ENCODE data around the gene NAALADL2.
"Not testable (repeated sequence)": the region's sequence is repeated elsewhere in the genome, so short reads cannot be mapped to it uniquely, and the experiment has no call there.

Gene NAALADL2

DNA sequence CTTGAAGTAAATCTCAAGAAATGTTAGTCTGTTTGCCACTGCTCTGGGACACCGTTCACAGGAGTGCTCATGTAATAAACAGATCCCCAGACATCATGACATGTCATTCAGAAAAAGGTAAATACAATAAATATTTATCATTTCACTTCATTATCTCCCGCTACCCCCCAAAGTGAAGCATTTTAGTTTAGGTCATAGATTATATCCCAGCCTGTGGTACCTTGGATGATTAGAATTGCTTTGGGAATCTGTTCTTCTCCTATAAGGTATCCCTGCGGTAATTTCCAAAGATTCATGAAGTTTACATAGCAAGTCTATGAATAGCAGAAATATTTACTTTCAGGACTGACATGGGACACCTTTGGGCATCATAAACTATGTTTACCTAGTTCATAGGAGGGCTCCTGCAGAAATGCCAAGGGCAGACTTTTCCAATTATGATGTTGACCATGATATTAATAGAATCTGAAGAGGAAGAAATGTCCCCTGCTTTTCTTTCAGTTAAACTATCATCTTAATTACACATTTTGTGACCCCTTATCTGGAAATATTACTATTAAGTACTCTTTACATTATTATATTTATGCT, 268.0 kb downstream of the NAALADL2 start:
- no peak overlapping the region for H3K27ac ChIP-seq
- no peak overlapping the region for H3K4me3 ChIP-seq (ENCODE audit: low read depth, low read length)
- DNase-seq: no peak
- TF ChIP-seq, protein P1, sequence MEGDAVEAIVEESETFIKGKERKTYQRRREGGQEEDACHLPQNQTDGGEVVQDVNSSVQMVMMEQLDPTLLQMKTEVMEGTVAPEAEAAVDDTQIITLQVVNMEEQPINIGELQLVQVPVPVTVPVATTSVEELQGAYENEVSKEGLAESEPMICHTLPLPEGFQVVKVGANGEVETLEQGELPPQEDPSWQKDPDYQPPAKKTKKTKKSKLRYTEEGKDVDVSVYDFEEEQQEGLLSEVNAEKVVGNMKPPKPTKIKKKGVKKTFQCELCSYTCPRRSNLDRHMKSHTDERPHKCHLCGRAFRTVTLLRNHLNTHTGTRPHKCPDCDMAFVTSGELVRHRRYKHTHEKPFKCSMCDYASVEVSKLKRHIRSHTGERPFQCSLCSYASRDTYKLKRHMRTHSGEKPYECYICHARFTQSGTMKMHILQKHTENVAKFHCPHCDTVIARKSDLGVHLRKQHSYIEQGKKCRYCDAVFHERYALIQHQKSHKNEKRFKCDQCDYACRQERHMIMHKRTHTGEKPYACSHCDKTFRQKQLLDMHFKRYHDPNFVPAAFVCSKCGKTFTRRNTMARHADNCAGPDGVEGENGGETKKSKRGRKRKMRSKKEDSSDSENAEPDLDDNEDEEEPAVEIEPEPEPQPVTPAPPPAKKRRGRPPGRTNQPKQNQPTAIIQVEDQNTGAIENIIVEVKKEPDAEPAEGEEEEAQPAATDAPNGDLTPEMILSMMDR (IDR thresholded peaks at IDR 0.05; ENCODE audit: low read depth, low read length, missing control alignments): no peak
- in situ Hi-C loops (cut with HindIII; ENCODE audit: low pct_ligation_motif_present, low sequenced_read_pairs): no loop called here
- no peaks in the 10 kb centered on the region for H3K27me3 ChIP-seq (replicated peaks)
- H3K36me3 ChIP-seq (replicated peaks): no peaks in the 10 kb centered on the region

DNA sequence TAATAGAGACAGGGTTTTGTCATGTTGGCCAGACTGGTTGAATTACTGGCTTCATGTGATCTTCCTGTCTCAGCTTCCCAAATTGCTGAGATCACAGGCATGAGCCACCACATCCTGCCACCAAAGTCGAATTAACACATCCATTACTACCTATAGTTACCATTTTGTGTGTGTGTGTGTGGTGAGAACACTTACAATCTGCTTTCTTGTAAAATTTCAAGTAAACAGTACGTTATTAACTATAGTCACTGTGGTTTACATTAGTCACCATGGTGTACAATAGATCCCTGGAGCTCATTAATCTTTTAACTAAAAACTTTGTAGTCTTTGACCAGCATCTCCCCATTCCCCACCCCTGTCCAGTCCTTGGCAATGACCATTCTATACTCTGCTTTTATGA, 270.0 kb downstream of the NAALADL2 start:
- in situ Hi-C loops (cut with HindIII; ENCODE audit: low pct_ligation_motif_present, low sequenced_read_pairs): no loop called here
- no peak overlapping the region for H3K27ac ChIP-seq

DNA sequence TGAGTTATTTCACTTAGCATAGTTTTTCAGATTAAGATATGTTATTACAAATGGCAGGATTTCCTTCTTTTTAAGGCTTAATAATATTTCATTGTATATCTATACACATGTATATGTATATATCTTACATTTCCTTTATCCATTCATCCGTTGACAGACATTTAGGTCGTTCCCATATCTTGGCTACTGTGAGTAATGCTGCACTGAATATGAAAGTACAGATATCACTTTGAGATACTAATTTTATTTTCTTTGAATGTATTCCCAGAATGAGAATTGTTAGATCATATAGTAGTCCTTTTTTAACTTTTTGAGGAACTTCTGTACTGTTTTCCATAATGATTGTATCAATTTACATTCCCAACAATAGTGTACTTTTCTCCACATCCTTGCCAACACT, 270.4 kb downstream of the NAALADL2 start:
- TF ChIP-seq, protein P1 (IDR thresholded peaks at IDR 0.05; ENCODE audit: low read depth, low read length, missing control alignments): no peak
- Histone ChIP-seq H3K27ac (no peak overlapping the region), H3K27me3 (replicated peaks) (no peaks in the 10 kb centered on the region), H3K4me3 (ENCODE audit: low read depth, low read length) (no peak overlapping the region), H3K36me3 (replicated peaks) (no peaks in the 10 kb centered on the region)
- in situ Hi-C loops (cut with HindIII; ENCODE audit: low pct_ligation_motif_present, low sequenced_read_pairs): no loop called here
- DNase-seq: no peak

More for the DNA sequence above, 270.0 kb downstream of the NAALADL2 start:
- no peaks in the 10 kb centered on the region for H3K27me3 ChIP-seq (replicated peaks)
- no peak overlapping the region for H3K4me3 ChIP-seq (ENCODE audit: low read depth, low read length)
- DNase-seq: no peak
- H3K36me3 ChIP-seq (replicated peaks): no peaks in the 10 kb centered on the region
- TF ChIP-seq, protein P1 (IDR thresholded peaks at IDR 0.05; ENCODE audit: low read depth, low read length, missing control alignments): no peak

DNA sequence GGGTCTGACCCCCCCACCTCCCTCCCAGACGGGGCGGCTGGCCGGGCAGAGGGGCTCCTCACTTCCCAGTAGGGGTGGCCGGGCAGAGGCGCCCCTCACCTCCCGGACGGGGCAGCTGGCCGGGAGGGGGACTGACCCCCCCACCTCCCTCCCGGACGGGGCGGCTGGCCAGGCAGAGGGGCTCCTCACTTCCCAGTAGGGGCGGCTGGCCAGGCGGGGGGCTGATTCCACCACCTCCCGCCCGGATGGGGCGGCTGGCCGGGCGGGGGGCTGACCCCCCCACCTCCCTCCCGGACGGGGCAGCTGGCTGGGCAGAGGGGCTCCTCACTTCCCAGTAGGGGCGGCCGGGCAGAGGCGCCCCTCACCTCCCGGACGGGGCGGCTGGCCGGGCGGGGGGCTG, 272.7 kb downstream of the NAALADL2 start:
- DNase-seq; in situ Hi-C loops (cut with HindIII; ENCODE audit: low pct_ligation_motif_present, low sequenced_read_pairs); H3K27me3 ChIP-seq (replicated peaks); H3K36me3 ChIP-seq (replicated peaks); H3K4me3 ChIP-seq (ENCODE audit: low read depth, low read length); H3K27ac ChIP-seq: not testable (repeated sequence)

DNA sequence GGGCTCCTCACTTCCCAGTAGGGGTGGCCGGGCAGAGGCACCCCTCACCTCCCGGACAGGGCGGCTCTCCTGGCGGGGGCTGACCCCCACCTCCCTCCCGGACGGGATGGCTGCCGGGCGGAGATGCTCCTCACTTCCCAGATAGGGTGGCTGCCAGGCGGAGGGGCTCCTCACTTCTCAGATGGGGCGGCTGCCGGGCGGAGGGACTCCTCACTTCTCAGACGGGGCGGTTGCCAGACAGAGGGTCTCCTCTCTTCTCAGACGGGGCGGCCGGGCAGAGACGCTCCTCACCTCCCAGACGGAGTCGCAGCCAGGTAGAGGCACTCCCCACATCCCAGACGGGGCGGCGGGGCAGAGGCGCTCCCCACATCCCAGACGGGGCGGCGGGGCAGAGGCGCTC, 273.6 kb downstream of the NAALADL2 start:
- DNase-seq; in situ Hi-C loops (cut with HindIII; ENCODE audit: low pct_ligation_motif_present, low sequenced_read_pairs); H3K27me3 ChIP-seq (replicated peaks): not testable (repeated sequence)

DNA sequence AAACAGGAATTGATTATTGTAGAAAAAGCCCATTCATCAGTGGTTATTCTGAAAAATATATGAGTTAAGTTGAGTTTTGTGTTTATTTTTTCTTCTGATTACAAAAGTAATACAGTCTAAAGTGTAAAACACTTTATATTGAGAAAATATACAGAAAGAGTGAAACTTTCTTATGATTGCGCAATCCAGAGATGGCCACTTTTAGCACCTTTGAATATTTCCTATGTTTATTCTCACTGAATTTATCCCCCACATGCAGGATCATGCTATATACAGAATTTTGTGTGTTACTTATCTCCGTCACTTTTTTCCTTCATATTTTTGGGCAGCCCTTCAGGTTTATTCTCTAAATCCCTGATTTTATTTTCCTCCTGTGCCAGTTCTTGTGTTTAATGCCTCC, 285.2 kb downstream of the NAALADL2 start:
- Histone ChIP-seq H3K36me3 (replicated peaks) (no peaks in the 10 kb centered on the region), H3K27ac (no peak overlapping the region), H3K4me3 (ENCODE audit: low read depth, low read length) (no peak overlapping the region), H3K27me3 (replicated peaks) (no peaks in the 10 kb centered on the region)
- DNase-seq: no peak
- in situ Hi-C loops (cut with HindIII; ENCODE audit: low pct_ligation_motif_present, low sequenced_read_pairs): no loop called here
- TF ChIP-seq, protein P1 (IDR thresholded peaks at IDR 0.05; ENCODE audit: low read depth, low read length, missing control alignments): no peak

More for the DNA sequence above, 273.6 kb downstream of the NAALADL2 start:
- H3K27ac ChIP-seq; H3K36me3 ChIP-seq (replicated peaks); H3K4me3 ChIP-seq (ENCODE audit: low read depth, low read length): not testable (repeated sequence)

DNA sequence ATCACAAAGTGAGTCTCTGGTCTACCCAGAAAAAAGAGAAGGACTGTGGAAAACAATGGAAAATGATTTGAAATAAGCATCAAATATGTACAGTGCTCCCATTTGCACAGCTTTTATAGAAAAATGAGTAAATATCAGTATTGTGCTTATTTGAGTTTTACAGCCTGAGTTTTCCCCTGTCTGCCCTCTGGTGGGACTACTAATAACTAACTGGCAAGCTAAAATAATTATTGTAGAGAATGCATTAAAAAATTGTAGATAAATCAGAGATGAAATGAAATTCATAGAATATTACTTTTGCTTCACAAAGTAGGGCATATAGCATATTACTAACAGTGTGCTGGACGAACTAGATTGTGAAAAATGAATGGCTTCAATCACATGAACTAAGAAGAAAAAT, 287.1 kb downstream of the NAALADL2 start:
- TF ChIP-seq, protein P1 (IDR thresholded peaks at IDR 0.05; ENCODE audit: low read depth, low read length, missing control alignments): peak; percentile 47

More for the DNA sequence above, 287.1 kb downstream of the NAALADL2 start:
- H3K4me3 ChIP-seq (ENCODE audit: low read depth, low read length): no peak overlapping the region
- no peak overlapping the region for H3K27ac ChIP-seq
- H3K27me3 ChIP-seq (replicated peaks): no peaks in the 10 kb centered on the region
- H3K36me3 ChIP-seq (replicated peaks): no peaks in the 10 kb centered on the region
- DNase-seq: peak; percentile 27
- in situ Hi-C loops (cut with HindIII; ENCODE audit: low pct_ligation_motif_present, low sequenced_read_pairs): no loop called here
